ENCODE measurements around the gene PRPSAP2.
"Not testable (repeated sequence)": the region's sequence is repeated elsewhere in the genome, so short reads cannot be mapped to it uniquely, and the experiment has no call there.

Gene PRPSAP2

DNA sequence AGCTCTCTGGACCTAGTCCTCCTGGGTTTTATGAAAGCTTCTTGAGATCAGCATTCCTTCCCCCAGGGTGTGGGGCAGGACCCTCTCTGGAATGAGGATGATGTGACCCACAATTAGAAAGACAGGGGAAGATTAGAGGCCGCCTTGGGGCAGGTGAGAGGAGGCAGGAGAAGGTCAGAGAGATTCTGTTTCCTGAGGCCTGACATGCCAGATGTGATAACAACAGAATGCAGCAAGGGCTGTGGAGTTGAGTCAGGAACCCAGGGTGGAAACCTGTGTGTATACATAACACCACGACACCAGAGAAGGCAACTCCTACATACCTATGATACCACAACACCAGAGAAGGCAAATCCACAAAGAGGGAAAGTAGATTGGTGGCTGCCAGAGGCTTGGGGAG, 88.6 kb downstream of the PRPSAP2 start:
- DNase-seq: no peak

DNA sequence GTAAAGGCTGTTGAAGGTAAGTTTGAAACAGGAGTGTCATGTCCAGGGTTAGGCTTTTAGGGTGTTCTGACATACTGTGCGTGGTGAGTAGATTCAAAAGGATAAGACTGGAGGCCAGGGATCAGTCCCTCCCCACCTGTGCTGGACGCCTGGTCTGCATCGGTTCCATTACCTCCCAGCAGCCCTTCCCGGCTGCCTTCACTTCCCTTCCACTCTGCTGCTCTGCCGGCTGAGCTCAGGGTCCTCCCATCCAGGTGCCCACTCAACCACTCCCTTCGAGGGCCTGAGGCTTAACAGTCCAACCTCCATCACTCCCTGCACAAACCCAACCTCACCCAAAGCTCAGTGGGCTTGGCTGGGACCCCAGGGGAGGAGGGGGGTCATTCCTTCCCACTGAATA, 89.9 kb downstream of the PRPSAP2 start:
- DNase-seq: no peak

DNA sequence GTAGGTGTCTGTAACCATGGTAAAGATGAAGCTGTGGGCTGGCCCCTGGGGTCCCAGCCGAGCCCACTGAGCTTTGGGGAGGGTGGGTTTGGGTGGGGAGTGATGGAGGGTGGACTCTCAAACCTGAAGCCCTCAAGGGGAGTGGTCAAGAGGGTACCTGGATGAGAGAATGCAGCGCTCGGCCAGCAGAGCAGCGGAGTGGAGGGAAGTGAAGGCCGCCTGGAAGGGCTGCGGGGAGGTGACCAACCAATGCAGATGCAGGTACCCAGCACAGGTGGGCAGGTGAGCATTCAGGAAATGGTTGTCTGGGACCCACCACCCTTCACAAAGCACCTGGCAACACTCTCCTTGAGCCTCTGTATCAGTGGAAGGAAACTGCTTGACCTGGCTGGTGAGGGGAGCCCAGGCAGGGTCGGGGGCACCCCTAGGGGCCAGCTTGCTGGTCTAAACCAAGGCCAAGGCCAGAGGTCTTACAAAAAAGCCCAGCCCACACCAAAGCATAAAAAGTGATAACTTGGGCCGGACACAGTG, 90.6 kb downstream of the PRPSAP2 start:
- no peak for DNase-seq

DNA sequence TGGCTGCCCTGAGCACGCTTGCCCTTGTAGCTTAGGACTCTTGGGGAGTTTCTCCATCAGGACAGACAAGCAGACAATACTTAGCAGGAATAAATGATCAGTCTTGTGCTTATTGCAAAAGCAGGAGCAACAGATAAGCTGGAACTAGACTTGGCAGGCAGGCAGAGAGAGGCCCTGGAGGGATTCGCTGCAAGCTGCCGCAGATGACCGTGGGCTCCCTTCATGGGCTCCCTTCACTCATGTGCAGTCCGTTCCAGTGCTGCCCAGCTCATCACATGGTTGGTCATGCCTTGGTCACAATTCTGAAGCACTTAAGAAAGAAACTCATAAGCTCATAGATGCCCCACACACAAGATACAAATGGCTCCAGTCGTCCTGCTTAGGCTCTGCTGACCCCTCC, 91.6 kb downstream of the PRPSAP2 start:
- DNase-seq: no peak

DNA sequence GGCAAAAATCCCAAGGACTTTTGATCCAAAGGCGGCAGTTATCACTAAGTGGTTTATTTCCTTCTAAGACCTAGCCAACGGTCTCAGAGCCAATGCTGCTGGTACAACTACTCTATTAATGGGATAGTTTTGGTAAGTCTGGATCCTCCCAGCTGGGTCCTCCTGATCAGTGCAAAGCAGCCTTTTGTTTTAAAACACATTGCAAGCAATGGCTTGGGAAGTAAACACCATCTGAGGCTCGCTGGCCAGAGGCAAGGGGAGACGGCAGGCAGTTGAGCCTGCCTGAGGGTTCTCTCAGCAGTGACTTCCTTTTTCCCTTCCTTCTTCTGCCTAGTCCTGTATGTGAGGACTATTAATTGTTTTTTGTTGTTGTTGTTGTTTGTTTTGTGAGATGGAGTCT, 92.4 kb downstream of the PRPSAP2 start:
- no peak for DNase-seq

DNA sequence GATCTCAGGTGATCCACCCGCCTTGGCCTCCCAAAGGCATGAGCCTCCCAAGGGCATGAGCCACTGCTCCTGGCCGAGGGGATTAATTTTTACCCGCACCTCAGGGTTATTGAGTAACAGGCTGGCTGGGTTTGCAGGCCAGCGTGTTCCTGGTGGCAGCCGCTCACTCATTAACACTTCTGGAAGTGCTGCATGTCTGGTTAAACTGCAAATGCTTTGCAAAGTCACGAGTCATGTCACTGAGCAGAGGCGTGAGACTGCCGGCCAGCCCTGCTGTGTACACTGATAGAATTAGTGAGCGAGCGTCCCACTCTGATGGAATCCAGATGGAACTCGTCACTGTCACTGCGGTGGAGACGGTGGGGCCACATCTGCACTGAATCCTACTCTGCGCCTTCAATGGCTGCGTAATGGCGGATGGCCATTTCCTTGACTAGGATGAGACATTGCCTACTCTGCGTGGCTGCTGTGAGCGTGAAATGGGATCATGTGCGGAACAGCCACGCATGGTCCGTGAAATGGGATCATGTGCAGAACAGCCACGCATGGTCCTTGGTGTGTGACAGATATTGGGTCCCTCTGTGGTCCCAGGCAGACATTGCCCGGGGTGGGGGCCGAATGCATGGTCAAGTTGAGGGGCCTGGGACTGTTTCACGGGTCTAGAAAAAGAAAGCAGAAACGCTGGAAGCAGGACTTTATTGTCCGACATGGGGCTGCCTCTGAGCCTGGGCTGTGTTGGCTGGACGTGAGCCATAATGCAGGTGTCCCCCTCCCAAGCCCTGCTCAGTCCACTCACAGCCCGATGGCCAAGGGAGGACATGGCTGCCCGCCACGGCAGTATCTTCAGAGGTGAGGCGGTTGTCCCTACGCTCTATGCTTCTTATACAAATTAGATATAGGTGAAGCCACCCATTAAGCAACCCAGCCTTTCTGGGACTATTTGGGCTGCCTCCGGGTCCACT, 93.3 kb downstream of the PRPSAP2 start:
- no peak for DNase-seq

DNA sequence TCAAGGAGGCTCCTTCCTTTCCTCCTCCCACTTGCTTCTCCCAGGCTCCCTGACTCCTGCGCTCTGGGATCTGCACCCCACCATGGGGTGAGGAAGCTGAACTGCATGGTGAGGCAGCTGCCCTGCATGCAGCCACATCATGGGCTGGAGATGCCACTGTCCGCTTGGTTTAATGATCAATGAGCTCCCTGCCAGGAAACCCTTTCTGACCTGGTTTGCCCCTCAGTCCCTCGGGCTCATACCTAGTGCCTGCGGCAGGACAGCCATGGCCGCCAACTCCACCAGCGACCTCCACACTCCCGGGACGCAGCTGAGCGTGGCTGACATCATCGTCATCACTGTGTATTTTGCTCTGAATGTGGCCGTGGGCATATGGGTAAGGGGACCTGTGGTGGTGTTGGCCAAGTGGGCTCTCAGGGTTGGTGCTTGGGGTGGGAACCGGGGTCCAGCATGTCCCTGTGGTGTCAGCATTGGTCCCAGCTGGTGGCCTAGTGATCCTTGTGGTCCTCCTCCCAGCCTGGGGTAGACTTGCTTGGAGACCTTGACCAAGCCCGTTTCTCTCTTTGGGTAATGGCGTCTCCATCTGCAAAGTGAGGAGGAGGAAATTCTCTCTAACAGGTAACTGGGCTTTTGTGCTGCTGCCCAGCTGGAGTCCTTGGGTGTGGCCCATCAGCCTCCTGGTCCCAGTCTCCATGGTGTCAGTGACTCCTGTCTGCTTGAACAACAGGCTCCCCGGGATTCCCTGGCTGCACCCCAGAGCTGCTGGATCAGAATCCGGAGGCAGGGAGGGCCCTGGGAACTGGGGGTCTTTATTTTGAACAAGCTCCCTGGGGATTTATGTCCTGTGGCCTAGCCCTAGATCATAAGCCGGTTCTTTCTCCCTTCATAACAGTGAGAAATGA, 94.3 kb downstream of the PRPSAP2 start, which contains the start of gene SLC5A10:
Gene SLC5A10 (plus strand): TSS at position 225 of the 902 bp plus-strand sequence. CDS start 41 bp downstream, at position 266.
- no peak for DNase-seq

DNA sequence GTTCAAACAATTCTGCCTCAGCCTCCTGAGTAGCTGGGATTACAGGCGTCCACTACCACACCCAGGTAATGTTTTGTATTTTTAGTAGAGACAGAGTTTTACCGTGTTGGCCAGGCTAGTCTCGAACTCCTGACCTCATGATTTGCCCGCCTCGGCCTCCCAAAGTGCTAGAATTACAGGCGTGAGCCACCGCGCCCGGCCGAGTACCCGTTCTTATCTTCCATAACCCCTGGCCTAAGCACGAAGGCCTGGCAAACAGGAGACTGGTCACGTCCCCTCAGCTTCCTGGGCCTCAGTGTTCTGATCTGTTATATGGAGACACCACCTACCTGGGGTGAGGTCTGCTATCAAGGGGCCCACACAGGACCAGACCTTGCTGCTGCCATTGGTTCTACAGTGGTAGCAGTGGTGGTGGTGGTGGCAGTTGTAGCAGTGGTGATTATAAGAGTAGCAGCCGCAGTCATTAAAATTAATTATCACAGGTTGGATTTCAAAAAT, 95.3 kb downstream of the PRPSAP2 start:
- DNase-seq: no peak

DNA sequence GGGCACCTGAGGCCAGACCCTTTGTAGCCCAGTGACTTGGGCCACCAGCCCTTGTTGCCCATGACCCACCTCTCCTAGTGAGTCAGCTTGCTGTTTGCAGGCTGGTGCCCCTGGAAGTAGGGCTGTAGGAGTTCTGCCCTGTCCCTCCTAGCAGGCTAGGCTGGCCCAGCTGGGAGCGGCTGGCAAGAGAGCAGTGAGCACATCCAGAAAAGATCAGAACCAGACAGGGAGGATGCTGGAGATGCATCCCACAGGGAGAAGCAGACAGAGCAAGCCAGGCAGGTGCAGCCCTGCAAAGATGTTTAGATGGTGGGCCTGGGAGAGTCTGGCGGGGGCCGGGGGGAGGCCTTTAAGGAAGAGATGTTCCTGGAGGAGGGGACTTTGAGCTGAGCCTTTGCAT, 96.4 kb downstream of the PRPSAP2 start:
- DNase-seq: no peak

DNA sequence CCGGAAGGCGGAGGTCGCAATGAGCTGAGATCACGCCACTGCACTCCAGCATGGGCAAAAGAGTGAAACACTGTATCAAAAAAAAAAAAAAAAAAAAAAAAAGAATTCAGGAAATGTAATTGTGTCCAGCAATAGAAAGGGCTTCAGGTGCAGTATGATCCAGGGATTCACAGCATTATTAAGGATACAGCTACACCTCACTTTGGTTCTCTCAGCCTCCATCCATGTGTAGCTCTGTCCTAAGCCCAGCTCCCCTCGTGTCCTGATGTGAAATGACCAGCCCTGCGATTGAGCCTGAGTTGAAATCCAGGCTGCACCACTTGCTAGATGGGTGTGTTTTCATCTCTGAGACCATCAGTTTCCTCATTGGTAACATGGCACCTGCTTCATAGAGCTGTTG, 97.1 kb downstream of the PRPSAP2 start:
- DNase-seq: no peak

DNA sequence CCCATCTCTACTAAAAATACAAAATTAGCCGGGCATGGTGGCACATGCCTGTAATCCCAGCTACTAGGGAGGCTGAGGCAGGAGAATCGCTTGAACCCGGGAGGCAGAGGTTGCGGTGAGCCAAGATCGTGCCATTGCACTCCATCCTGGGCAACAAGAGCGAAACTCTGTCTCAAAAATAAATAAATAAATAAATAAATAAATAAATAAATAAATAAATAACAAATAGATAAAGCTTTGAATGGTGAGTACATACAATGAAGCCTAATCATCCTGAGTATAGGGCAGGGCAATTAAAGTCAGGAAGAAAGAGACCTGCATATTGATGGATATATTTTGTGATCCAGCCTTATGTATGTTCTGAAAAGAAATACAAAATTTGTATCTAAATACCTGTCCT, 98.1 kb downstream of the PRPSAP2 start:
- DNase-seq: not testable (repeated sequence)

DNA sequence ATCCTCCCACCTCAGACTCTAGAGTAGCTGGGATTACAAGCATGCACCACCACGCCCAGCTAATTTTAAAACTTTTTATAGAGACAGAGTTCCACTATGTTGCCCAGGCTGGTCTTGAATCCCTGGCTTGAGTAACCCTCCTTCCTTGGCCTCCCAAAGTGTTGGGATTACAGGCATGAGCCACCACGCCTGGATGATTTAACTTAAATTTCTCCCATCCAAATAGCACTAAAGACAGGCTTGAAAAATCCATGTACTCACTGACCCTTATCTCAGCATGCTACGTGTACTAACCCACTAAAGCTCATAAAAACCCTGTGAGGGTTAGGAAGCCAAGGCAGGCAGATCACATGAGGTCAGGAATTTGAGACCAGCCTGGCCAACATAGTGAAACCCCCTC, 98.7 kb downstream of the PRPSAP2 start:
- DNase-seq: no peak

DNA sequence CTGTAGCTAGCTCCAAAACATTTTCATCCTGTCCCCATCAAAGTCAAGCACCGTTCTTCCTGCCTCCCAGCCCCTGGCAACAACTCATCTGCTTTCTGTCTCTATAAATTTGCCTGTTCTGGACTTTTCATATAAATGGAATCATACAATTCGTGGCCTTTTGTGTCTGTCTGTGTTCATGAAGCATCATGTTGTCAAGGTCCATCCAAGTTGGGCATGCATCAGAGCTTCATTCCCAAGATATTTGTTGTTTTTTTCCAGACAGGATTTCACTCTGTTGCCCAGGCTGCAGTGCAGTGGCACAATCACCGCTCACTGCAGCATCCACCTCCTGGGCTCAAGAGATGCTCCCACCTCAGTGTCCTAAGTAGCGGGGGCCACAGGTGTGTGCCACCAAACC, 99.9 kb downstream of the PRPSAP2 start:
- DNase-seq: no peak

DNA sequence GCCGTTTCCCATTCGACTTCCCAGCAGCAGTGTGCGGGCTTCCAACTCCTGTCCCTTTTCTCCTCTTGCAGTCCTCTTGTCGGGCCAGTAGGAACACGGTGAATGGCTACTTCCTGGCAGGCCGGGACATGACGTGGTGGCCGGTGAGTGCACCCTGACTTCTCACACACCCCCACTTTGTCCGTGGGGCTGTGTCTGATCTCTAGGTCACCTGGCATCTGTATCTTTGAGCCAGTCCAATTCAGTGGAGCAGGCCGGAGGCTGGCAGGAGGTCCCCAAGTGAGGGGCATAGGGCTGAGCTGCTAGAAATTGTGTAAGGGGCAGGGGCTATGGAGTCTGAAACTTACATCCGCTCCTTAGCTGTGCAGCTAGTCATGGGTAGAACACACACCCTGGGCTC, 100.7 kb downstream of the PRPSAP2 start:
- no peak for DNase-seq

DNA sequence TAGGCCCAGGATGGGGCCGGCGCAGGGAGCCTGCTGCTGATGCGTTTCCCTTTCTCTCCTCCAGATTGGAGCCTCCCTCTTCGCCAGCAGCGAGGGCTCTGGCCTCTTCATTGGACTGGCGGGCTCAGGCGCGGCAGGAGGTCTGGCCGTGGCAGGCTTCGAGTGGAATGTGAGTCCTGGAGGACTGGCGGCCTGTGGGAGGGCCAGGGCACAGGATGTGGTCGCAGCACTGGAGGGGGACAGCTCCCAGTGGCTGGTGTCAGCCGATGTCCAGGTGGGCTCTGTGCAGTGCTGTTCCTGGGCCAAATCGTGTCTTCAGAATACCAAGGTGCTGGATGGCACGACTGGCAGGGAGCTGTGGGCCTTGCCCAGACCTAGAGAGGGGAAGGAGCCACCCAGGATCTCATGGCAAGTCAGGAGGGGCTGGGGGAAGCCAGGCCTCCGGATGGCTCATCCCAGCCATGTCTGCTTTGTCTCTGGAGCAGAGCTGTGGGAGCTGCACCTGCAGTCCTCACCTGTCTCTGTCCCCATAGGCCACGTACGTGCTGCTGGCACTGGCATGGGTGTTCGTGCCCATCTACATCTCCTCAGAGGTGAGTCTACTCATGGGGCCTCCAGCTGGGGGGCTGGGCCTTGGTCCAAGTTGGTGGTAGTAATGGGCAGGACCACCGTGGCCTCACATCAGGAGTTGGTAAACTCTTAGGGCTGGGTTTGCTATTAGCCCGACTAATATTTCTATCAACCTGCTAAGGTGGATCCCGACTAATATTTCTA, 101.3 kb downstream of the PRPSAP2 start:
- DNase-seq: no peak

DNA sequence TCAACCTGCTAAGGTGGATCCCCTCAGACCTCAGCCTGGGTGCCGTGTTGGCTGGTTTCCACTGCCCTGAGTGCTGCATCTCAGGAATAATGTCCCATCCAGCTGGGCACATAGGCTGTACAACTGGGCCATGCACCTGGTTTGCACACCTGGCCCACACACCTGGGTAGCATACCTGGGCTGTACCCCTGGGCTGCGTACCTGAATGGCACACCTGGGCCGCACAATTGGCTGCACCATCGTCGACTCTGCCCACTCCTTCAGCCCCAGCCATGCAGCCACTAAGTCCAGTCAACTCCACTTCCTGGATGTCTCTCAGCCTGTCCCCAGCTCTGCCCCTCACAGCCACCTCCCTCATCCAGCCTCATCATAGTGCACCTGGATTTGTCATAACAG, 101.9 kb downstream of the PRPSAP2 start:
- no peak for DNase-seq

DNA sequence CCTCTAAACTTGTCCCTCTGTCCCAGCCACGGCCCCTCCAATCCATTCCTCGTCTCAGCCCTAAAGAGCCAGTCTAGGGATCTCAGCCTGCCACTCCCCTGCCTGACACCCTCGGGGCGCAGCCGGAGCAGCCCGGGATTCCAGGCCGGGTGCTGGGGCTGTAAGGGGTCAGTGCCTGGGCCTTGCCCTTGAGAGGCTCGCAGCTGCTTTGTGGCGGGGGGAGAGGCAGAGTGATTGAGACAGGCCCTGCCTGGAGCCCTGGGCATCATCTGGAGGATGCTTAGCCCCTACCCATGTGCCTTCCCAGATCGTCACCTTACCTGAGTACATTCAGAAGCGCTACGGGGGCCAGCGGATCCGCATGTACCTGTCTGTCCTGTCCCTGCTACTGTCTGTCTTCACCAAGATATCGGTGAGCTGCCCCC, 102.3 kb downstream of the PRPSAP2 start:
- DNase-seq: no peak

DNA sequence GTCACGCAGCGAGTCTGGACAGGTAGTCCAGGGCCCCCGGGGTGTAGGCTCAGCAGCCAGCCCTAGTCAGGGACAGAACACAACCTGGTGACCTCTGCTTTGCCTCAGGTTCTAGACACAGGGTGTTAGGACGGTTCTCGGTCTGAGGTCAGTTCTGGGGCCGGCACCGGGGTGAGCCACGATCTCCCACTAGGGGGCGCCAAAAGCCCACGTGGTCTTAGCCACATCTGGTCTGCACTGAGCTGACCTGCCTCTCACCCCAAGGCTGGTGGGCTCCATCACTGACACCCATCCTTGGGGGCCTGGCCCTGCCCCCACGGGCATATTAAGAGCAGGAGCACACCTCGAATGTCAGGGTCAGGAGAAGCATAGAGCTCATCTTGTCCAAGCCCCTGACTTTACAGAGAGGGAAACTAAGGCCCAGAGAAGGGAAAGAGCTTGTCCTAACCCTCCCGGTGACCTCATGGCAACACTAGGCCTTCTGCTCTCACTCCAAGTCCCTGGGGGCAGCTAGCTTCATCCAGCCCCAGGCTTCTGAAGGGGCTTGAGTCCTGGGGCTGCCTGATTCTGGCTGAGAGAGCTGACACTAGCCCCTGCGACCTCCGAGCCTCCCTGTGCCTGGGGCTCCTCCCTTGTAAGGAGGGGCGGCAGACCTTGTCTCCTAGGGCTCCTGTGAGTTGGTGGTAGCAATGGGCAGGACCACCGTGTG, 103.0 kb downstream of the PRPSAP2 start:
- peak; percentile 84 for DNase-seq

DNA sequence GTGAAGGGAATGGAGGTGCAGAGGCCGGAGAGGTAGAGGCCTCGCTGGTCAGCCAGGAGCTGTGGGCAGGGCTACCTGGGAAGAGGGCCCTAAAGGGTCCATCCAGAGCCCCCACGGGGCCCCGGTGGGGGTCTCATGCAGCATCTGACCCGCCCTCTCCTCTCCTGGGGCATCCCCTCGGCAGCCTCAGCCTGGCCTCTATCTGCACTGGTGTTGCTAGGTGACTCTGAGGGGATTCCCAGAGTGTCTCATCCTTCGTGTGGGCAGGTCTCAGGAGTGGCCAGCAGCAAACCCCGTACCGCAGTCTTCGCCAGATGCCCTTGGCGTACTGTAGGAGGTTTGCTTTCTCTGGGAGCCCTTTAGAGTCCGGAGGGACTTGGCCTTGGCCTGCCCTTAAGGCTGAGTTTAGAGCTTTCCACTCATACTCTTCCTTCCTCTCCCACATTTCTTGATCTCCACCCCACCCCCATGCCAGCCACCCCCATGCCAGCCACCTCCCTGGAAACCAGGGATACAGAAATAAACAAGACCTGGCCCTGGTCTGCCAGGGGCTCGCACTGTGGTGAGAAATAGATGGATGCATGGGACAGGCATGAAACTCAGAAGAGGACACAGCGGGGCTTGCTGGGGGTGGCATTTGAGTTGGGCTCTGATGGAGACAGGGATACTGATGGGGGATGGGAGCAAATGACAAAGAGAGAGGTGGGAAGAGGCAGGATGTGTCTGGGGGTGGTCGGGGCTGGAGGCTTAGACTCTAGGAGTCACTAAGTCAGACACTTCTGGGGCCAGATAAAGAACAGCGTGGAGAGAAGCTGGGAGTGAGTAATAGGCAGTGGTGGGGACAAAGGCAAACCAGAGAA, 103.9 kb downstream of the PRPSAP2 start:
- no peak for DNase-seq

DNA sequence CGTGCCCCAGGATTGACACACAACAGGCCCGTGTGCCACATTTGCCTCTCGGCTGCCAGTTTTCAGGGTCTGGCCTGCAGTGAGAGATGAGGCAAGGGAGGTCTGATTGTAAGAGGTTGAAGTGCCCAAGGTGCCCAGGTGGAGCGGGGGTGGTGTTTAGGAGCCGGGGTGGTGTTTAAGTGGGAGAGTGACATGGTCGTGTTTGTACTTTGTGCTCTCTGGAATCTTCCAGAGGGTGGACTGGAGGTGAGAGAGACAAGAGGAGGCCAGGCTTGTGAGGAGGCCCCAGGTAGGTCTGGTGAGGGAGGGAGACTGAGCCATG, 104.5 kb downstream of the PRPSAP2 start:
- no peak for DNase-seq
